Measurements from ENCODE around the gene NUDT17.
A peak's percentile ranks its signal among the peaks of the same experiment; 100 is the strongest.

Gene NUDT17

DNA sequence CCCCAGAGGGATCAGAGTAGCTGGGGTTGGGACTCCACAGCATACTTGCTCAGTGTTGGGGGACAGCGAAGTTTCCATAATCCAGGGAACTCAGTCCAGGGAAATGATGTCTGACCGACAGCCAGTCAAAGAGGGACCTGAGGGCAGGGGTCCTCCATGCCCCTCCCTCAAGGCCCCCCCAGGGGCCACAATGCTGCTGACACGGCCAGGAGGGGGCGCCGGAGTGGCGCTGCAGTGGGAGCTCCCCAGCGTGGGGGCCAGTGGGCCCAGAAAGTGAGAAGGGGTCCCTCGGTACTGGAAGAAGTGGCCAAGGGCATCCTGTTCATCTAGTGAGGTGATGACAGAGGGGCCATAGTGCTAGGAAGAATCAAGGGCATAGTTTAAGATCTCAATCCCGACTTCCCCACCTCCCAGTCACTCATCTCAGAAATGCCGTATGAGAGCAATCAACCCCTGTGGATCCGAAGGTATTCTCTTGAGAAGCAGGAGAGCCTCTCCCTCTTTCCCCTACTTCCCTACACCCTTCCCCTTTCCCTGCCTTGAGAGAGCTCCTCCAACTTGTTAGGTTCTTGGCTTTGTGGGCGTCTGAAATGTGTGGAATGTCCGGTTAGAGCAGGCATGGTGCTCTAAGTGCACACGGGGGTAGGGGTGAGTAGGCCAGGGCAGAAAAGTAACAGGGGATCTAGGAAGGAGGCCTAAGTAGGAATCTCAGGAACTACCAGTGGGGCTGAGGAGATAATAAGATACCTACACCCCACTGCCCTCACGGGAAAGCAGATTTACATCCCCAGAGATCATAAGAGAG, 4.1 kb downstream of the NUDT17 start:
- DNase-seq = no peak

DNA sequence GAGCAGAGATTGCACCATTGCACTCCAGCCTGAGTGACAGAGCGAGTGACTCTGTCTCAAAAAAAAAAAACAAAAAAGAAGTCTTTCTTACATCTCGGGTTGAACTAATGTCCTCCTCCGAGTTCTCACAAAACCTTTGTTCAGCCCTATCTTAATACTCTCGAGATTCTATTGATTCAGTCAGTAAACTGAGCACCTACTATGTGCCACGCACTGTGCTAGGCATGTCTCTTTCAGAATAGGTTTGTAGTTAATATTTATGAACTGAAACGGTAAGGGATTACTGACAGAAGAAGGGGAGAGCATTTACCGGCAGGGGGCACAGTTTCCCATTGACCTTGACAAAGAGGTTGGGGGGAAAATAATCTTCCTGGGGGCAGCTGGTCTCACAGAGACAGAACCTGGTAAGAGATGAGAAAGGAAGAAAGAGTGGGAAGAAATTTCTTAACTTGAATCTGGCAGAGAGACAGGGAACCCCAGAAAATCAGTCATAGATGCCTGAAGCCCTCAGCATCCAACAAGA, 10.1 kb downstream of the NUDT17 start:
- no peak for DNase-seq

DNA sequence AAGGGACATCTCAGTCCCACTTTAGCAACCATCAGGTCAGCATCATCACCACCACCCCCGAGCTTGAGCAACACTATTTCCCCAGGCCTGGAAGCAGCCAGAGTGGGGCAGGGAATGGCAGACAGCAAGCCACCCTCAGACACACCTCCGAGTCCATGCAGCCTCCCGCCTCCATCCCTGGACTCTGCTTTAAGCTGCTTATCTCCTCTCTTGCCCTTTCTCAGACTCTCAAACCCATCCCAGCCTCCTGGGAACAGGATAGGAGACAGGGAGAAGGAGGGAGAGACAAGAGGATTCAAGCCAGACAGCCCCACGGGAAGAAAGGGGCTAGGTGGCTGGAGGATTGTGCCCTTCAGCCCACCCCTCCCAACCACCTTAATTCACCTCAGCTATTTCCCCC, 11.7 kb downstream of the NUDT17 start:
- DNase-seq = no peak

DNA sequence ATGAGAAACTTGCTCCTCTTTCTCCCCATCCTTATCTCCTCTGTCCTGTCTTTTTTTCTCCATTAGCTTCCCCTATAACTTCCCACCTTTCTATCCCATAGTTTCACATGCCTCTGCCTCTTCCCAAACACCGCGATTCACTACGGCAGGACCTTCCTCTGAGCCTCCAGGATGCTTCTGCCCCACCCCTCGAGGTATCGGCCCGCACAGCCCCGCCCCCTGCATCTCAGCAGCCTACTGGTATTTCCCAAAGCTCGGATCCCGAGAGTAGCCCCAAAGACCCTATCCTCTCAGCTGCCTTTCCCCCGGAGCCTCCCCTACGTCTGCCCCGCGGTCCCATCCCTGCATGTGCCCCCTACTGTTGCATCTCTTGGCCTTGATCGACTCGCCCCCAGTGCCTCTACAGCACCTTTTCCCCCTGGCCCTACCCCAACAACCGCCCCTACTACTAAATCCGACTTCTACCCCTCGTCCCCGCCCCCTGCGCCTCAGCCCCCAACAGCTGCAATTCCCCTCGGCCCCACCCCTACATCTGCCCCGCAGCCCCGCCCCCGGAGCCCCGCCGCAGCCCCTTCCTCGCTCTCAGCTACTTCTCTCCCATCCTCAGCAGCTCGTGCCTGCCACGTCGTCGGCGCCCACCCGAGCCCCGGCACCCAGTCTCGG, 12.9 kb downstream of the NUDT17 start:
- DNase-seq = peak; percentile 50

DNA sequence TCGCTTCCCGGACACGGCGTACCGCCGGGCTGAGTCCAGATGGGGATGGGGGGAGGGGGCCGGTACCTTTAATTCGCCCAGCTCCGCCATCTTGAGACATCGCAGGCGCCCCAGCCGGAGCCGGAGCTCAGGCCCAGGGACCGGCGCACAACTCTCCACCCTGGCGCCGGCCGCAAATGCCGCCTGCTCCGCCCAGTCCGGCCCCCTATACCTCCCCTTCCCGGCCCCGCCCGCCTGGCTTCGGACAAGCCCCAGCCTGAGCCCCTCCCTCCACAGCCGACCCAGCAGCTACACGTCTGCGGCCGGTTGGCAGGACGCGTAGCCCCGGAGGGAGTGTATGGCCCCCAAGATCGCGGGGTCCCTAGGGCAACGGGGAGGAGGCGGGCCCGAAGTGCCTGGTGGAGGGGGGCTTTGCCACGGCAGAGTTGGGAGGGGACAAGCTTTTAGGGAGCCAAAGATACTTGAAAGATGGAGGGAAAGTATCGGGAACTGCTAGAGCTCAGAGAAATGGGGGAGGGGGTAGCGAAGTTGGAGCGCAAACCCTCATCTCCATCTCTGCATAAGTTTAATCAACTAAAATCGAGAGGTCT, 13.6 kb downstream of the NUDT17 start, which contains the start of gene PIAS3:
TSS of gene PIAS3 (minus strand) at position 181 of the 590 bp plus-strand sequence. CDS start at position 90, 91 bp downstream.
- DNase-seq = peak; percentile 95

DNA sequence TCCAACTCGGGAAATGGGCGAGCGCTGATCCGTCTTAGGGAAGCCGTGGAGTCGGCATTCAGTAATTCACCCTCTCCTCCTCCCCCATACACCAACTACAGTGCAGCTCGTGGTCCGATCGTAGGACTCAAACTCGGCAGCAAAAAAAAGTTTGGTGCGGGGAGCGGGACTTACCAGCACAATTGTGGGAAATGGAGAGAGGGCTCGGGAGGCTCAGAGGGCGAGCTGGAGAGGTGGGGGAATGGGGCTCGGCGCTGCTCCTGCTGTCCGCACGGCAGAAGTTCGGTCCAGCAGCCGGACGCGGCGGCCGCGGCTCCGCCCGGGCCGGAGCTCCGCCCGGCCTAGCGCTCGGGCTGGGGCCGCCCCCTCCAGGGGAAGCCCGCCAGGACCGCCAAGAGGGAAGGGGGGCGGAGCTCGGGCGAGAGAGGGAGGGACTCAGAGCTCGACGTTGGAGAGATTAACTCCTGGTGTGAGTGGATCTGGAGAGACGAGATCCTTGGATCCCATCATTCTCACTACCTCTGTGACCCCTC, 14.1 kb downstream of the NUDT17 start:
- peak; percentile 81 for DNase-seq

DNA sequence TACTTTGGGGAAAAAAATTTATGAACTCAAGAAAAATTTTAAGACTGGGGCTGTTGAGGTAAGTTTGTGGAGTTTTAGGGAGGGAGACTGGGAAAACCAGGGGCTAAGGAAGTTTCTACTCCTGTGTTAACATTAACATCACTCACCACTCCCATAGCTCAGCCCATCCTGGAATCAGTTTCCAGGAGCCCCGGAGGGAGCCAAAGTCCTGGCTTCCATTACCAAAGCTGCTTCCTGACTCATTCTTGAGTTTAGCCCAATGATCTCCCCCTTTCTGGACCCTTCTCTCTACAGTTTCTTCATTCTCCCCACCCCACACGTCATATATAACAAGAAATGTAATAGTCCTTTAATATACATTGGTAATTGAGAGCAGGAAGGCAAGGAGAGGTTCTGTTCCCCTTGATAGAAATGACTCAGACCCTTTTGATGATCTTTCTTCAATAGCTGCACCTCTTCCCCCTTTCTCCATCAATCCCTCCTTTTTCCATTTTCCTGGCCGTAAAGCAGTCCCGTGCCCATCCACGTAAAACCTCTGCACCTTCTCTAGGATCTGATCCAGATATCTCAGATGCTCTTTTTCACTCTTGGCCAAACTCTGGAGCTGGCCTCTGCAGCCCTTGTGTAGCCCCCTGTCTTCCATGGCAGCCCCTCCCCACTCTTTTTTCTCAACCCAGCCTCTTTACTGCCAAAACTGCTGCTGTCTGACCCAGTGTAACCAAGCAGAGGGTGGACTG, 18.0 kb downstream of the NUDT17 start:
- no peak for DNase-seq

DNA sequence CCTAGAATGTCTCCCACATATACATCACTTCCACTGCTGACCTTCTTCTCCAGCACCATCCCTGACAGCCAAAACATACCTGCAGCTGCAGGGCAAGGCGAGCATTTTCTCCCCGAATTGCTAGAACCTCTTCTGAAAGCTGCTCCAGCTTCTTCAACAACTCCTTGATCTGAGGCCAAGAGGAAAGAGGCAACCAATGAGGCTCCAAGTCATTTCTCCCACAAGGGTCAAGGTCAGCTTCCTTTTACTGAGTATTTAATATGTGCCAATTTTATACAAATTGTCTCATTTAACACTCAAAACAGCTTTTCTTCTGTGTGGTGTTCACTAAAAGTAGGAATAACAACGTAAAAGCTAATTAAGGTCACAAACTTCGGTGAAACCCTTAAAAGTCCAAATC, 22.8 kb downstream of the NUDT17 start:
- no peak for DNase-seq

DNA sequence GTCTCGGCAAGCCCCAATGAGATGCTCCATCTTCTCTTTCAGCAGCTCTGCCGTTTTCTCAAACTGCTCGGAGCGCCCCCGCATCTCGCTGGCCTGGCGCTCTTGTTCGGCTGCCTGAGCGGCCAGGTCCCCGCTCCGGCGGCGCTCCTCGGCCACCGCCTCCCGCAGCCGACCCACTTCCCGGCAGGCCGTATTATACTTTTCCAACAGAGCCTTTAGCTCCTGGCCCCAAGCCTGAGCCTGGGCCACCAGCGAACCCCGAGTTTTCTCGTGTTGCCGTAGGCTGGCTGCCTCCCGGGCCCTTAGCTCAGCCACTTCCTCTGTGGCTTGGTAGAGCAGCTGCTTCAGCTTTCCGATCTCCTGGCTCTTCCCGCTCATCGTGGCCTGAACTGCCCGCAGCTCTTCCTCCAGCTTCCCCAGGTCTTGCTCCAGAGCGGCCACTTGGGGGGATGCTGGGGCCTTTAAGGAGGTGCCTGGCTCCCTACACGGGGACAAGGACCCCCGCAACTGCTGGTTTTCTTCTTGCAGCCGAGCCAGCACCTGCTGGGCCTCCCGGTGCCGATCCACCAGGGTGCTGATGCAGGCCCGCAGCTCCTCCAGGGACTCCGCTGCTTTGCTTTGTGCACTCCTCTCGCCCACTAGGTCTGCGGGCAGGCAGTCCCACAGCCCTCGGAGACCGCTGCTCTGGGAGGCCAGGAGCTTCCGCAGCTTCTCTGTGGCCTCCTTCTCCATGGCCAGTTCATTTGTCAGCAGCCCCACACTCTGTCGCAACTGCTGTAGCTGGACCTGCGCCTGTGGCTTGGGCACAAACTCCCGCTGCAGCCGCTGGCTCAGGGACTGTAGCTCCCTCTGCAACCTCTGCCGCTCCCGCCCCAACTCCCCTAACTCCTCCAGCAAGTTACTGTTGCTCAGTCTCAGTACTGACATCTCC, 26.8 kb downstream of the NUDT17 start:
- DNase-seq = peak; percentile 34

DNA sequence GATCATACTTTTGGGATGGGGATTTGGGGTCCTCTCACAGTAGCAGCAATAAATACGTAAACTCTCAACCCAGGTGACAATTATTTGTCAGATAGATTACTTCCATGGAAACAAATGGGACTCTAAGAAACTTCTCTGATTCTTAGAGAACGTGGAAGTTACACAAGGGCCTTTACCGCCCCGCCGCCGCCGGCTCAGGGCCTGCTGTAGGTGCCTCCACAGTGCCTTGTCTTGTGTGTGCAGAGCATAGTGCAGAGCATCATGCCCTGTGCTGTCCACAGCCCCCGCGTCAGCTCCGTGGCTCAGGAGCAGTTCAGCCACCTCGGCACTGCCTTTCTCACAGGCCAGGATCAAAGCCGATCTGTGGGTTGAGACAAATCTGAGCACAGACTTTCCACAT, 29.2 kb downstream of the NUDT17 start:
- no peak for DNase-seq

DNA sequence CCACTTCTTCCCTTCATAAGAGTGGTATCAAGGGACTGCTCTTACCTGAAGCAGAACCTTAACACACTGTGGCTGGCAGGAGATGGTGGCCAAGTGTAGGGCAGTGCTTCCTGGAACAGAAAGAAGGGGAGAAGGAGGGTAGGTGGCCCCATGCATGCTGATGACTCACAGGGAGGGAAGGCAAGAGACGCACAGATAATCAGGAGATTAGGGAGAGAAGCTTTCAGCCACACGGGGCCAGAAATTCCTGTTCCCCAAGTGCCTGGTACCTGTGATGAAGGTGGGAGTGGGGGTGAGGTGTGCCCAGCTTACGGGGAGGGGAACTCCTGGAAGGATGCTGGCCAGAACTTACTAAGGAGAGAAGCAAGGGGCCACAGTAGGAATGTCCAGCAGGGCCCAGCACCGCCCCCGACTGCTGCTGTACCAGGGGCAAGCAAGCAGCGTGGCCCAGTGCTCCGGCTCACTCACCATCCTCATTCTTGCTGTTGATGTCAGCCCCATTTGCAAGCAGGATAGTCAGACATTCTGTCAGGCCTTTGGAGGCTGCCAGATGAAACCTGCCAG, 32.6 kb downstream of the NUDT17 start:
- DNase-seq = no peak

DNA sequence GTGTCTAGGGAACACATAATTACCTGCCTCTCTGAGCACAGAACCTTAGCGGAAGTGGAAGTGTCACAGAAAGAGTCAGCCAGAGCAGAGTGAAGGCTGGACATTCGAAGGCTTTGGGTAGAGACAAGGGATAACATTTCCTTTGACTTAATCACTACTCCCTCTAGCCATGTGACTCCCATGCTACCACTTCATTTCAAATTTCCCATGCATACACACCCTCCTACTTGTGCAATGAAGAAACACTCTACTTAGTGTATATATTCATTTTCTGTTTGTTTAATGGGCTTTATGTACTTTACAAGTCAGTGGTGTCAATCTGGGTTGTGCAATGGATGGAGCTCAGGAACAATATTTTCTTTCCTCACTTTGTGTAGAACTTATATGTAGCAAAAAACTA, 33.3 kb downstream of the NUDT17 start:
- DNase-seq = no peak

DNA sequence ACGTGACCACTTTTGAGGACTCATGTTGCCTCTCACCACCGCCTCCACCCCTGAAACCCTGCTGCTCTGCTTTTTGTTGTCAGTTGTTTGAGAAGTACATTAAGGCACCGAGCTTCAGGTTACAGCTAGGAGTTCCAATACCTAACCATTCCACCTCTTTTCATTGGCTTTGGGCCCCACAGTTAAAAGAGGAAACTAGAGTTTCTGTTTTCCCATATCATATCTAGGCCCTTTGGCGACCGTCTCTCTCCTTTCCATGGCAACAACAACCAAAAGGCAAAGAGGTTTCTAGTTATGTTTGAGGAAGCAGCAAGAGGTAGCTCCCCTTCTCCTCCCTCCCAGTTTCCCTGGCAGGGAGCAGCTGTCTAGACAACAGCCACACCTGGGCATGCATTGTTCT, 34.3 kb downstream of the NUDT17 start:
- DNase-seq = no peak

DNA sequence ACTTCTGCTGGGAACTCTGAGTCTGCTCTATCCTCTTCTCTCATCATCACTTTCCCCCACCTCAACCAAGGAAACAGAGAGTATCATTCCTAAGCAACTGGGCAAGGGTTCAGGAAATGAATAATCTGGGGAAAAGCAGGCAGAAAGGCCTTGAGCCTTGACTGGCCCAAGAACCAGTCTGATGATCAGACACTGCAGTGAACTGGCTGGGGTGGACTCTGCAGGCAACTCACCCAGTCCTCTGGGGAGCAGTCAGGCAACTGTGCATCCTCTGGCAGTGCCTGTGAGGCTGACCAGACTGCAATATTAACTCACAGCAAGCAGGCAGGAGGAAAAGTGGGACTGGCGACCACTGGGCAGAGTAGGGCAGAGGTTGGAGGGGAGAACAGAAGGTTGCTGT, 39.2 kb downstream of the NUDT17 start:
- no peak for DNase-seq

DNA sequence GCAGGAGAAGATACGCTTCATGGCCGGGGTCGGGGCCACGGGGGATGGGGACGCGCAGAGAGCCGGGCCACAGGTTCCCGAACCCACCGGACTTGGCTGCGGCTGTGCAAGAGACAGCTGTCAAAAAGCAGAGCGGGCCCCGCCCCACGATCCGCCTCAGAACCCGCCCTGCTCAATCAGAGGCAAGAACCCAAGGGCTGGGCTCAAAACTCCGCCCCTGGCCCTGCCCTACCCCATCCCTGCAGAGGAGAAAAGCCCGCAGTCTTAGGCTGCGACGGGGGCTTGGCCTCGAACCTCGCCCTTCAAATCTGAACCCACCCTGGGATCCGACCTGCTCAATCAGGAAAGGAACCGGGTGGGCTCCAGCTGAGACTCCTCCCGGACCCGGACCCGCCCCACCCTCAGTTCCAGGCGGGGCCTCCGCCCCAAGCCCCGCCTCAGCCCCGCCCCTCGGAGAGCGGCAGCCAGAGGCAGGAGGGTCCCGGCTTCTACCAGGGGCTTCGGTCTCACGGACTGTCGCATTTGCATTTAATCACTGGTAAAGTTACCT, 40.4 kb downstream of the NUDT17 start, which contains the start of gene ANKRD35:
TSS of gene ANKRD35 (minus strand) at position 129 of the 550 bp plus-strand sequence. CDS start at position 21, 108 bp downstream.
- DNase-seq = peak; percentile 79

DNA sequence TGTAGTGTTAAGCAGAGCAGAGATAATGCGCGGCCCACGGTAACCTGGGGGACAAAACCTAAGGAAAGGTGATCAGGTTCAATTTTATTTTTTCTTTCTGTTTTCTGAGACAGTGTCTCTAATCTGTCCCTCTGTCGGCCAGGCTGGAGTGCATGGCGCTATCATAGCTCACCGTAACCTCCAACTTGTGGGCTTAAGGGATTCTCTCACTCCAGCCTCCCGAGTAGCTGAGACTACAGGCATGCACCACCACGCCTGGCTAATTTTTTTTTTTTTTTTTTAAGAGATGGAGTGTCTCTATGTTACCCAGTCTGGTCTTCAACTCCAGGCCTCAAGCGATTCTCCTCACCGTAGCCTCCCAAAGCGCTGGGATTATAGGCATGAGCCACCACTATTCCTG, 41.0 kb downstream of the NUDT17 start:
- DNase-seq = no peak

DNA sequence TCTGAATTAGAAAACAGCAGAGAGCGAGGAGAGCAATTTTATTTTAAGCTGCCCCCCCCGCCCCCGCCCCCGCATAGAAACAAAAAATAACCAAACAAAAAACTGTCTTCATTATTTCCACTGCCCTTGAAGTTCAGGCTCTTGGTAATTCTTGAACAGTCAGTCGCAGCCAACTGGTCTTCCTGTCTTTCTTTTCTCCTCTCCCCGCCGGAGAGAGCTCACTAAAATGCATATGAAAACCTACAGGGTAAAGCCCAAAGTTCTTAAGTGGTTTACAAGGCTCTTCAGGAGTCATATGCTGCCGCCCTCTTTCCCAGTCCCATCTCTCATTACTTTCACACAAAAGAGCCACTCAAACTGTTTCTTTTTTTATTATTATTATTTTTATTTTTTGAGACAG, 41.4 kb downstream of the NUDT17 start:
- no peak for DNase-seq

DNA sequence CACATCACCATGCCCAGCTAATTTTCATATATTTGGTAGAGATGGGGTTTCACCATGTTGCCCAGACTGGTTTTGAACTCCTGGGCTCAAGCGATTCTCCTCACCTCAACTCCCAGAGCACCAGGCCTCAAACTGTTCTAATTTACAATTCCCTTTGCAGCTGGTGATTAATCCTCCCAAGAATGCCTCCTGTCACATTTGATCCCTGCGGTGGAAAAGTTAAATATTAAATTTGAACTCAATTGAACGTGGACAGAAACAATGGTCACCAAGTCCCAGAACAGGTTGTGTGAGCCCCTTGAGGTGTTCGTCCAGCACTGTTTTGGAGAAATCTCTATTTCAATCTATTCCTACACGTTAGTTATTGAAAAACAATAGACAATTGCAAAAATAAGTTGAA, 42.2 kb downstream of the NUDT17 start:
- no peak for DNase-seq

DNA sequence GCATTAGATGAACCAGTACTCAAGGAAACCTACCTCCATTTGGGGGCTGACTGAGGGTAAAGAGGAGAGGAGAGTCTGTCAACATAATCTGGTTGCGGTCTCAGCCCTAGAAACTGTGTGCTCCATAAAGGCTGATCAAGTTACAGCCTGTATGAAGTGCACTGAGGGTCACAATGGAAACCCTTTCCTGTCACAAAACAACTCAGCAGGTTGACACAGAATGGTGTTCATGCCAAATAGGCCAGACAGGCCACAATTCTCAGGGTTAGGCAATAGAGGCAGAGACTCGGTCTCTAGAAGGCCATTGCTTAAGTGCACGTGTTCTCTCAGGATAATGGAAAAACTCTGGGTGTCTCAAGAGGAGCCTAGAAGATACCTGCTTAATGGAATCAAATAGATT, 44.3 kb downstream of the NUDT17 start:
- DNase-seq = no peak

DNA sequence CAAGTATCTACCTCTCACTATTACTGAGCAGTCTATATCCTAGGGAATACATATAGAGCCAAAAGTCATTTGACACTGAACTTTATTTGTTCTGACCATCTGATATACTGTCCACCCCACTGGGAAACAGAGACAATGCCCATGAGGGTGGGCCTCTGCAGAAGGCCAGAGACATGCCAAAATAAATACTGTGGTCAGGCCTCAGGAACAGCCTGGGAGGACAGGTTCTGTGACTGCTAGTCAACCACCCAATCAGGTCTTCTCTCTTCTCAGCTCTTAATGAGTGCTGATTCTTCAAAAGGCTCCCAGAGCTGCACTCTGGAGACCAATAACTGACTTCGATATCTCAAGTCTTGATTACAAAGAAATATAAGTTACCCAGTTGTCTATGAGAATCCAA, 45.7 kb downstream of the NUDT17 start:
- no peak for DNase-seq

Measured in activated CD4-positive, alpha-beta T cell treated with anti-CD3 and anti-CD28 coated beads, Interleukin-10, Interleukin-2, amounts not matched to agents 100 ng/mL and 50 ng/mL, durations not matched to agents 16 hours and 8 hours (primary cell).